GM12872 (cell line): ENCODE data around the gene RORB.
A peak's percentile ranks its signal among the peaks of the same experiment; 100 is the strongest.

Experiments used
- CTCF ChIP-seq: IDR thresholded peaks from 3 replicates; pipeline ENCODE4 v1.5.1; 2011; ENCODE audit warnings: low read depth, mild to moderate bottlenecking, low read length, moderate library complexity; ENCODE audit not compliant: insufficient read depth

RORB gene

GRCh38 chr9:74557571-74557970 lies 60.4 kb downstream of the RORB start:
- no peak for TF ChIP-seq CTCF

DNA sequence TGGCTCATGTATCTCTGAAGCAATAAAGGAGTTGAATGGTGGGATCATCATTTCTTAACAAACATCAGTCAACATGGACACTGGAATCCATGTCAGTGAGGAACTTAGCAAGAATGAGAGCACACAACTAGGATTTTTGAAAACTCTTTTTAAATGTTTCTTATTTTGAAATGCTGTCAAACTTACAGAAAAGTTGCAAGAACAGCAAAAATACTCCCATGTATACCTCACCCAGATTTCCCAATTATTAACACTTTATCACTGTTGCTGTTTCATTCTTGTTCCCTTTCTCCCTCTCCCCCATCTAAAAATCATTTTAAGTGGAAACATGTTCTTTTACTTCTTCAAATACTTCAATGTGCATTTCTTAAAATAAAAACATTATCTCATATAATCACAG lies 65.5 kb downstream of the RORB start:
- TF ChIP-seq CTCF, result no peak

GRCh38 chr9:74570879-74571512 lies 73.9 kb downstream of the RORB start:
- peak; percentile 63 for TF ChIP-seq CTCF

GRCh38 chr9:74573640-74574191 lies 76.6 kb downstream of the RORB start:
- no peak for TF ChIP-seq CTCF

GRCh38 chr9:74576176-74576575 lies 79.0 kb downstream of the RORB start:
- TF ChIP-seq CTCF, result no peak

DNA sequence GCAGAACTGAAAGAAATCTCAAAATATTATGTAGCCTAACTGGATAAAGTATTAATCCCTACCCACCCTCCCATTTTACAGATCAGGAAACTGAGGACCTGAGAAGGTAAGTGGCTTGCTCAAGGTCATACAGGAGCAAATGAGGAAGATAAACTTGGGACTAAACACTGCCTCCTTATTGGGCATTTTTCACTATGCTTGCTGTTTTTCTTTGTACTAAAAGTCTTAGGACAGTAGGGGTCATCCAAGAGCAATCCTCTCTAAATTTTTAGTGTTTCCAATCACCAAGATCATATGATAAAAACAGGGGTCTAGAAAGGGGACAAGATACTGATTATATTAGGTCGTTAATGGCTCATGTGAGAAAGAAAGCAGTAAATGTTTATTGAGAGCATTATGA lies 80.8 kb downstream of the RORB start:
- peak; percentile 39; the same call in 2 of the 3 replicates for TF ChIP-seq CTCF

DNA sequence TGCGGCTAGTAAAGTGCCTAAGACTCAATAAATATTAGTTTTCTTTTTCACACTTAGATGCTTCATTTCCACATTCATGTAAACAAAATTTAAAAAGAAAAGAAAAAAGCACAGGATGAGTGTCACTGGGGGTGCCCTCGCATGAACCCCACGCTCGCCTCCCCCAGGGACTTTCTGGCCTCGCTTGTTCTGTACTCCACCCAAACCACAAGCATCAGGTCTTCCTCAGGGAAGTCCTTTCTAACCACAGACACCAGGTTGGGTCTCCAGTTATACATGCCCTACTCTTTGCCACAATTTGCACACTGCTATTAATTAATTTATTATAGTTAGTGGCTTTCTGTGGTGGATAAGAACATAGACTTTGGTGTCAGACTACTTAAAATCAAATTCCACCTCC lies 92.4 kb downstream of the RORB start:
- no peak for TF ChIP-seq CTCF
